ENCODE measurements around the gene TAS1R2.

TAS1R2 gene

DNA sequence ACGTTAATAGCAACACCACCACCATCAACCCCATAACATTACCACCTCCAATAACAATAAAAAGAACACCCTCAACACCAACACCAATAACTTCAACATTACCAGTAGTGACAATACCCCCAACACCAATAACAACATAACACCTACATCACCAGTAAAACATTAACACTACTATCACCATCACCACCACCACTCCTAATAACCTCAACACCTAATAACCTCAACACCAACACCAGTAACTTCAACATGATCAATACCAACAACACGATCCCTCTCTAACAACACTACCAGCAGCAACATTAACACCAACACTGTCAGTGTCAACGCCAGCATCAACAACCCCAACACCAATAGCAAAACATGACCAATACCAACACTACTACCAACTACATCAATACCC is 57.2 kb downstream of the TAS1R2 start:
- no peak for DNase-seq (ENCODE audit: low read depth in 2 of 2)

DNA sequence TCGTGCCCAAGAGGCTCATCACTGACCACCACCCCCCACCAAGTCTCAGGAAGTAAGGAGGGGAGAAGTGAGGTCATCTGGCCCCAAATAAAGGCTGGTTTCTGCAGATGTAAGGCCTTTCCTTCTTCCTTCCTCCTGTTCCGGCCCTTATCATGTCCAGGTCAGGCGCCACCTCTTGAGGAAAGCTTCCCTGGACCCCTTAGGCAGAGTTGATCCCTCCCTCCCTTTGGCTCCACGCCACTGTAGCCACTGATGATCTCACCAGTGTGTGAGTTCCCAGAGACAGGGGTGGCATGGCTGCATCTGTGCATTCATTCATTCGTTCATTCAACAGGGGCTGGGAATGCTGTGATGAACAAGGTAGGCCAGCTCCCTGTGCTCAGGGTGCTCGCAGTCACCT is 59.2 kb downstream of the TAS1R2 start:
- DNase-seq (ENCODE audit: low read depth in 2 of 2): no peak

DNA sequence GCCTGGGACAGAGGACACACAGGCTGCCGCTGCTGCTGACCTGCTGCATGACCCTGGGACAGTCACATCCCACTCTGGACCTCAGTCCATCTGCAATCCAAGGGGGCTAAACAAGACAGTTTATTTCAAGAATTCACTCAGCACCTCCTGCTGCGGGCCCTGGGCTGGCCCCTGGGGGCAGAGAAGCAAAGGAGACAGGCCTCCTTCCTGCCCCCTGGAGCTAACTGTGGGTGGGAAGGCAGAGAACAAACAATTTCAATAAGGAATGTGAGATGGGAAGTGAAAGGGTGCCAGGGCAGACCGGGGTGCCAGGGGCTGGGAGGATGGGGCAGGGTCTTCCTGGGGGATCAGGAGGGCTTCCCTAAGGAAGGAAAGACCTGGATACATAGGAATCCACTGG is 60.0 kb downstream of the TAS1R2 start:
- DNase-seq (ENCODE audit: low read depth in 2 of 2): no peak

DNA sequence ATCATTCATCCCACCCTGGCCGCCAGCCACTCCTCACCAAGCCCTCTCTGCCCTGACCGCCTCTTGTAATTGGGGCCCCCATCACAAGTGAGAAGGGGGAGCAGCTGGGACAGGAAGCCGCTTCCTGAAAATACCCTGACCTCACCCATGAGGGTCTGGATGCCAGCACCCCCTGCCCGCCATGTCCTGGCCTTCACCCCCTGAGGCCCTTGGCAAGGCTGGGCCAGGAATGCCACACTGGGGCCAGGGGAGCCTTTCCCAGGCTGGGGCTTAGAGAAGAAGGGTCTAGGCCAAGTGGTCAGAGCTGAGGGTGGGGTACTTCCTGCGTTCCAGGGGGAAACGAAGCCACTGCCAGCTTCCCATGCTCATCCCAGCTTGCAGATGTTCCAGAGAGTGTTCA is 60.5 kb downstream of the TAS1R2 start:
- DNase-seq (ENCODE audit: low read depth in 2 of 2): no peak

DNA sequence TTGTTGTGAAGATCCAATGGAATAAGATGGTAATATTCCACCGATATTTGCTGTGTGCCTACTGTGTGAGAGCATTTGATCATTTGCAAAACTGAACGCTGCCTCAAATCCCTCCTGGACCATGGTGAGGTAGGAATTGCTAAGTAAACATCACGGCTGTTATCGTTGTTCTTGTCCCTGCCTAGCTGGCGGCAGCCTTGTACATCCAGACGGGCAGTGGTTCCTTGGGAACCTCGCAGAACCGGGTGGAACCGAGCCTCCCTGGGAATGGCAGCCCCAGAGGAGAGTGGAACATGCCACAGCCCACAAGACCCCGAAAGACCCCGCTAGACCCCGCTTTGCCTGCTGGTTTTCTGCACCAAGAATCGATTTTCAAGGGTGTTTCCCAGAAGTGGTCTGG is 60.9 kb downstream of the TAS1R2 start:
- no peak for DNase-seq (ENCODE audit: low read depth in 2 of 2)

DNA sequence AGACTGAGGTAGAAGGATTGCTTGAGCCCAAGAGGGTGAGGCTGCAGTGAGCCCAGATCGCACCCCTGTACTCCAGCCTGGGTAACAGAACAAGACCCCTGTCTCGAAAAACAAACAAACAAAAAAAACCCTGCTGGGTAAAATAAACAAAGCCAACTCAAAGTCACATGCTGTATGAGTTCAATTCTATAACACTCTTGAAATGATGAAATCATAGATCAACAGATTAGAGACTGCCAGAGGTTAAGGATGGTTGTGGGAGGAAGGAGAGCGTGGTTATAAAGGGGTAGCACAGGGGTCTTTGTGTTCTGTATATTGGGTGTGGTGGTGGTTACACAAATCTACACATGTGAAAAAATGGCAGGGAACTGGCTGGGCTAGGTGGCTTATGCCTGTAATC is 62.5 kb downstream of the TAS1R2 start:
- DNase-seq (ENCODE audit: low read depth in 2 of 2): no peak

DNA sequence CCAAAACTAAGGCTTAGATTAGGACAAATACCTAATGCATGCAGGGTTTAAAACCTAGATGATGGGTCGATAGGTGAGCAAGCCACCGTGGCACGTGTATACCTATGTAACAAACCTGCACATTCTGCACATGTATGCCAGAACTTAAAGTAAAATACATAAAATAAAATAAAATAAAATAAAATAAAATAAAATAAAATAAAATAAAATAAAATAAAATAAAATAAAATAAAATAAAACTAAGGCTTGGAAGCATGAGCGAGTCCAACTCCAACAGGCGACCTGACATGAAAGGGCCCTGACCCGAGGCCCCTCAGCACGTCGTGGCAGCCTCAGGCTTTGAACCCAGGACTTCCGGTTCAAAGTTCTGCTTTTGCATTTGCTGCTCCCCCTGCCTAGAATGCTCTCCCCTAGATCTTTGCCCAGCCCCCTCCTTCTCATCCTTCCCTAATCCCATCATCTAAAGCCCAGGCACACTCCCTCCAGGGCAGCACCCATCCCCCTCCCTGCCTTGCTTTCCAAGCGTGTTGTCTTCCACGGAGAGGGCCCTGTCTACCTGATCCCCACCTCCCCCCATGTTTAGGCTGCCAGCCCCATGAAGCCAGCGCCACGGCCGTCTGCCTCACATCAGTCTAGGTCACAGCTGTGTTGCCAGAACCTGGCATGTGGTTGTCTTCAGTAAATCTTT is 64.3 kb downstream of the TAS1R2 start:
- no peak for DNase-seq (ENCODE audit: low read depth in 2 of 2)

DNA sequence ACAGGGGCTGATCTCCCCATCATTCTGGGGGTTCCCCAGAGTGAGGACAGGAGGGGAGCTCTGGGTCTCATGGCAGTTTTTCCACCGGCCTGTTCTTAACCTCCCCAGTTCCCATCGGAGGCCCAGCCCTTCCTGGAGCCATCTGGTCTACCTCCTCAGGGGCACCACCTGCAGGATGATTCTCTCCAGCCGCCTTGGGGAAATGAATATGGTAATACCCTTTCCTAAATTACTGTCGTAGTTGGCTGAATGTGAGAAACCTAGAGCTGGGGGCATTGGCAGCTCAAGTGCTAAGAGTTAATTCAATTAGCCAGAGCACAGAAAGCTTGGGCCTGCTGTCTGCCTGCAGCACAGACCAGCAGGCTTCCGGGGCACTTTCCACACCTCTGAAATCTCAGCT is 64.9 kb downstream of the TAS1R2 start:
- no peak for DNase-seq (ENCODE audit: low read depth in 2 of 2)

DNA sequence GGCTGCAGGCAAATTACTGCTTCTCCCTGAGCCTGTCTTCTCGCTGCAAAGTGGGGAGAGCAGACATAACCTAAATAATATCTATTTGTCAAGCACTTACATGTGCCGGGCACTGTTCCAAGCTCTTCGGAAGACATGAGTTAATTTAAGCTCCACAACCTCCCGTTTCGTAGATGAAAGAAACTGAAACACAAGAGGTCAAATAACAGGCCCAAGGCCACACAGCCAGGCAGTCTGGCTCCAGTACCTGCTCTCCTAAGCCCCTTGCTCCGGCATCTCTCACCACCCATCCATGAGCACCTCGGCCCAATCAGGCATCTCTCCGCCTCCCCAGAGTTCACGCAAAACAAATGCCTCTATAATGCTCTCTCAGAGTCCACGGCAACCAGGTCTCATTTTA is 65.4 kb downstream of the TAS1R2 start:
- DNase-seq (ENCODE audit: low read depth in 2 of 2): no peak

DNA sequence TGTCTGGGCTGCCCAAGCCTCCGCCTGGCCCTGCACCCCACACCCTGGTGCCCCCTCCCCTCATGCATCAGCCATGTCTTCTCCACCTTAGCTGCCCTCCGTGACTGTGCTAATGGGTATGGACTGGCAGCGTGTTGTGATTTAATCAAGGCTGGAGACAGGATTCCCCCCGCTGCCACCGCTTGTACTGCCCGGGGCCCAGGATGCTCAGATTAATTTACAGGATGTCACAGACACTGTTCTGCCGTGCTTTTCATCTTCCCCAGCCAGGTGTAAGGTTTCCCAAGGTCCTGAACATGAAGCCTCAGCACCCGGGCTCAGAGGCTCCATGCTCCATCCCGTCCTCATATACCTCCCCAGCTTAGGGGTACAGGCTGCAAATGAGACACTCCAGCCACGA is 66.3 kb downstream of the TAS1R2 start:
- no peak for DNase-seq (ENCODE audit: low read depth in 2 of 2)

DNA sequence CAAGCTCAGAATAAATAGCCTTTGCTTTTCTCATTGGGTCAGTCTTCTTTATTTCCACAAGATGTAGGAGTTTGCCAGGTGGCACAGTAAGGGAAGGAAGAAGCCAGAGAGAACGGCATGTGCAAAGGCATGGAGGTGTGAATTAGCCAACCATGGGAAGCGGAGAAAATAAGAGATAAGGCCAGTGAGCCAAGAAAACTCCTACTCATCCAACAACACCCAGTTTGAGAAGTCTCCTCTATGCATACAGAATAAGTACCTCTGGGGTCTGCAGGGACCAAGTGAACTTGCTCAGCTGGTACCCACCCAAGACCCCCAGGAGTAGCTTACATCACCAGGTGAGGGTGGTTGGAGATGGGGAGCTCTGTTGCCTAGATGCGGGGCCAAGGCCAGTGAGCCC is 66.7 kb downstream of the TAS1R2 start:
- no peak for DNase-seq (ENCODE audit: low read depth in 2 of 2)
